GM12891 (cell line): ENCODE measurements around the gene ANKRD13B.

Source experiments
- POLR2A ChIP-seq: IDR thresholded peaks from 2 replicates; pipeline ENCODE4 v1.6.1; 2011; ENCODE audit warnings: low read depth, low read length, control low read depth
- POLR2AphosphoS5 ChIP-seq: IDR thresholded peaks from 2 replicates; pipeline ENCODE4 v1.6.1; 2011; ENCODE audit warnings: low read depth, low read length, control low read depth
- POU2F2 ChIP-seq: IDR thresholded peaks from 2 replicates; pipeline ENCODE4 v1.6.1; 2011; ENCODE audit warnings: low read depth, mild to moderate bottlenecking, control low read depth, low read length, moderate library complexity
- TAF1 ChIP-seq: IDR thresholded peaks from 2 replicates; pipeline ENCODE4 v1.6.1; 2011; ENCODE audit warnings: low read depth, low read length, control low read depth

GRCh38 chr17:29573558-29573869 lies 19.4 kb upstream of the ANKRD13B start:
- TF ChIP-seq TAF1 = no peak
- TF ChIP-seq POLR2A = no peak
- no peak for TF ChIP-seq POLR2AphosphoS5
- no peak for TF ChIP-seq POU2F2
